ENCODE data around the gene KRT79.

KRT79 gene

GRCh38 chr12:52811191-52812072 lies 22.7 kb downstream of the KRT79 start:
- Histone ChIP-seq H3K4me3 (ENCODE audit: low read length) (no peak overlapping the region), H3K36me3 (ENCODE audit: control insufficient read depth, insufficient read depth, low read length) (no peaks in the 10 kb centered on the region), H3K9ac (ENCODE audit: low read length) (no peak overlapping the region), H3K27me3 (ENCODE audit: control insufficient read depth, insufficient read depth, low read length) (no peaks in the 10 kb centered on the region), H3K27ac (ENCODE audit: low read depth, low read length) (no peak overlapping the region), H3K4me1 (ENCODE audit: control insufficient read depth, insufficient read depth, low read length) (no peaks in the 10 kb centered on the region)

- no peak overlapping the region for H3K27ac ChIP-seq (ENCODE audit: low read depth, low read length)
- no peak overlapping the region for H3K4me3 ChIP-seq (ENCODE audit: low read length)
Measured at GRCh38 chr12:52810554-52810953, 23.6 kb downstream of the KRT79 start.

GRCh38 chr12:52809166-52809565 lies 24.9 kb downstream of the KRT79 start:
- Histone ChIP-seq H3K4me3 (ENCODE audit: low read length) (no peak overlapping the region), H3K9ac (ENCODE audit: low read length) (no peak overlapping the region), H3K27ac (ENCODE audit: low read depth, low read length) (no peak overlapping the region), H3K4me1 (ENCODE audit: control insufficient read depth, insufficient read depth, low read length) (no peaks in the 10 kb centered on the region), H3K36me3 (ENCODE audit: control insufficient read depth, insufficient read depth, low read length) (no peaks in the 10 kb centered on the region), H3K27me3 (ENCODE audit: control insufficient read depth, insufficient read depth, low read length) (no peaks in the 10 kb centered on the region)

More at GRCh38 chr12:52810554-52810953, 23.6 kb downstream of the KRT79 start:
- no peak overlapping the region for H3K9ac ChIP-seq (ENCODE audit: low read length)
- H3K36me3 ChIP-seq (ENCODE audit: control insufficient read depth, insufficient read depth, low read length) = no peaks in the 10 kb centered on the region
- no peaks in the 10 kb centered on the region for H3K27me3 ChIP-seq (ENCODE audit: control insufficient read depth, insufficient read depth, low read length)
- H3K4me1 ChIP-seq (ENCODE audit: control insufficient read depth, insufficient read depth, low read length) = no peaks in the 10 kb centered on the region

GRCh38 chr12:52808573-52809160 lies 25.4 kb downstream of the KRT79 start:
- no peak overlapping the region for H3K9ac ChIP-seq (ENCODE audit: low read length)
- H3K4me3 ChIP-seq (ENCODE audit: low read length) = no peak overlapping the region
- H3K27ac ChIP-seq (ENCODE audit: low read depth, low read length) = no peak overlapping the region
- no peaks in the 10 kb centered on the region for H3K27me3 ChIP-seq (ENCODE audit: control insufficient read depth, insufficient read depth, low read length)
- no peaks in the 10 kb centered on the region for H3K4me1 ChIP-seq (ENCODE audit: control insufficient read depth, insufficient read depth, low read length)
- H3K36me3 ChIP-seq (ENCODE audit: control insufficient read depth, insufficient read depth, low read length) = no peaks in the 10 kb centered on the region

- Histone ChIP-seq H3K4me3 (ENCODE audit: low read length) (no peak overlapping the region), H3K36me3 (ENCODE audit: control insufficient read depth, insufficient read depth, low read length) (no peaks in the 10 kb centered on the region), H3K4me1 (ENCODE audit: control insufficient read depth, insufficient read depth, low read length) (no peaks in the 10 kb centered on the region), H3K9ac (ENCODE audit: low read length) (no peak overlapping the region), H3K27ac (ENCODE audit: low read depth, low read length) (no peak overlapping the region), H3K27me3 (ENCODE audit: control insufficient read depth, insufficient read depth, low read length) (no peaks in the 10 kb centered on the region)
Measured at GRCh38 chr12:52807544-52808470, 26.3 kb downstream of the KRT79 start.

GRCh38 chr12:52806821-52807543 lies 27.1 kb downstream of the KRT79 start:
- H3K4me1 ChIP-seq (ENCODE audit: control insufficient read depth, insufficient read depth, low read length) = no peaks in the 10 kb centered on the region
- no peaks in the 10 kb centered on the region for H3K36me3 ChIP-seq (ENCODE audit: control insufficient read depth, insufficient read depth, low read length)
- H3K4me3 ChIP-seq (ENCODE audit: low read length) = no peak overlapping the region
- H3K27ac ChIP-seq (ENCODE audit: low read depth, low read length) = no peak overlapping the region
- no peaks in the 10 kb centered on the region for H3K27me3 ChIP-seq (ENCODE audit: control insufficient read depth, insufficient read depth, low read length)
- no peak overlapping the region for H3K9ac ChIP-seq (ENCODE audit: low read length)

- no peaks in the 10 kb centered on the region for H3K27me3 ChIP-seq (ENCODE audit: control insufficient read depth, insufficient read depth, low read length)
- H3K36me3 ChIP-seq (ENCODE audit: control insufficient read depth, insufficient read depth, low read length) = no peaks in the 10 kb centered on the region
- H3K4me3 ChIP-seq (ENCODE audit: low read length) = no peak overlapping the region
- H3K27ac ChIP-seq (ENCODE audit: low read depth, low read length) = no peak overlapping the region
- H3K4me1 ChIP-seq (ENCODE audit: control insufficient read depth, insufficient read depth, low read length) = no peaks in the 10 kb centered on the region
- no peak overlapping the region for H3K9ac ChIP-seq (ENCODE audit: low read length)
Measured at GRCh38 chr12:52806169-52806811, 27.8 kb downstream of the KRT79 start.

GRCh38 chr12:52805739-52806138 lies 28.4 kb downstream of the KRT79 start:
- Histone ChIP-seq H3K9ac (ENCODE audit: low read length) (no peak overlapping the region), H3K4me3 (ENCODE audit: low read length) (no peak overlapping the region), H3K36me3 (ENCODE audit: control insufficient read depth, insufficient read depth, low read length) (no peaks in the 10 kb centered on the region), H3K27ac (ENCODE audit: low read depth, low read length) (no peak overlapping the region), H3K4me1 (ENCODE audit: control insufficient read depth, insufficient read depth, low read length) (no peaks in the 10 kb centered on the region), H3K27me3 (ENCODE audit: control insufficient read depth, insufficient read depth, low read length) (no peaks in the 10 kb centered on the region)

GRCh38 chr12:52805000-52805399 lies 29.1 kb downstream of the KRT79 start:
- Histone ChIP-seq H3K36me3 (ENCODE audit: control insufficient read depth, insufficient read depth, low read length) (no peaks in the 10 kb centered on the region), H3K9ac (ENCODE audit: low read length) (no peak overlapping the region), H3K4me1 (ENCODE audit: control insufficient read depth, insufficient read depth, low read length) (no peaks in the 10 kb centered on the region), H3K27me3 (ENCODE audit: control insufficient read depth, insufficient read depth, low read length) (no peaks in the 10 kb centered on the region), H3K27ac (ENCODE audit: low read depth, low read length) (no peak overlapping the region), H3K4me3 (ENCODE audit: low read length) (no peak overlapping the region)

GRCh38 chr12:52802442-52802841 lies 31.7 kb downstream of the KRT79 start:
- H3K4me3 ChIP-seq (ENCODE audit: low read length) = no peak overlapping the region
- no peaks in the 10 kb centered on the region for H3K4me1 ChIP-seq (ENCODE audit: control insufficient read depth, insufficient read depth, low read length)
- H3K9ac ChIP-seq (ENCODE audit: low read length) = no peak overlapping the region
- H3K27ac ChIP-seq (ENCODE audit: low read depth, low read length) = no peak overlapping the region
- no peaks in the 10 kb centered on the region for H3K27me3 ChIP-seq (ENCODE audit: control insufficient read depth, insufficient read depth, low read length)
- no peaks in the 10 kb centered on the region for H3K36me3 ChIP-seq (ENCODE audit: control insufficient read depth, insufficient read depth, low read length)

GRCh38 chr12:52801773-52802172 lies 32.3 kb downstream of the KRT79 start:
- no peaks in the 10 kb centered on the region for H3K4me1 ChIP-seq (ENCODE audit: control insufficient read depth, insufficient read depth, low read length)
- H3K9ac ChIP-seq (ENCODE audit: low read length) = no peak overlapping the region
- no peak overlapping the region for H3K27ac ChIP-seq (ENCODE audit: low read depth, low read length)
- H3K4me3 ChIP-seq (ENCODE audit: low read length) = no peak overlapping the region
- no peaks in the 10 kb centered on the region for H3K36me3 ChIP-seq (ENCODE audit: control insufficient read depth, insufficient read depth, low read length)
- no peaks in the 10 kb centered on the region for H3K27me3 ChIP-seq (ENCODE audit: control insufficient read depth, insufficient read depth, low read length)
